GM20000 (cell line): ENCODE measurements around the gene RAB3B.

Experiments
- DNase-seq: peaks from one replicate; pipeline ENCODE4 v3.0.0; 2012; ENCODE audit warnings: low spot score
- CTCF ChIP-seq: IDR thresholded peaks from 2 replicates; pipeline ENCODE4 v1.5.1; 2012; ENCODE audit warnings: mild to moderate bottlenecking, control low read depth; ENCODE audit errors: extremely low read depth, missing control alignments

RAB3B gene

GRCh38 chr1:51910221-51911000 is 80.1 kb downstream of the RAB3B start:
- TF ChIP-seq CTCF: no peak
- no peak for DNase-seq

GRCh38 chr1:51908499-51908898 is 82.0 kb downstream of the RAB3B start:
- no peak for TF ChIP-seq CTCF
- DNase-seq: no peak

- TF ChIP-seq CTCF: no peak
- DNase-seq: no peak
These were observed 83.3 kb downstream of the RAB3B start for GRCh38 chr1:51907079-51907702.

GRCh38 chr1:51906306-51907078 is 84.0 kb downstream of the RAB3B start:
- DNase-seq: no peak
- no peak for TF ChIP-seq CTCF

GRCh38 chr1:51902456-51902855 is 88.0 kb downstream of the RAB3B start:
- no peak for DNase-seq
- TF ChIP-seq CTCF: no peak

GRCh38 chr1:51901151-51901550 is 89.3 kb downstream of the RAB3B start:
- no peak for DNase-seq
- TF ChIP-seq CTCF: no peak

- TF ChIP-seq CTCF: no peak
These were observed 91.5 kb downstream of the RAB3B start for GRCh38 chr1:51899022-51899421.

More at GRCh38 chr1:51899022-51899421, 91.5 kb downstream of the RAB3B start:
- DNase-seq: no peak
